GM12892 (cell line): ENCODE results near the gene SLC25A51.
A peak's percentile ranks its signal among the peaks of the same experiment; 100 is the strongest.

Experiments
- DNase-seq: peaks from one replicate; pipeline ENCODE4 v3.0.0; 2011; ENCODE audit not compliant: insufficient read length
- FAIRE-seq: peaks from 2 replicates; lab custom pipeline; 2011; peaks lifted over from hg19 to GRCh38; lab: Jason Lieb, UNC
- POLR2A ChIP-seq: IDR thresholded peaks from 2 replicates; pipeline ENCODE4 v1.6.1; 2011; ENCODE audit warnings: low read depth, low read length, control low read depth
- POLR2AphosphoS5 ChIP-seq: IDR thresholded peaks from 2 replicates; pipeline ENCODE4 v1.6.1; 2011; ENCODE audit warnings: low read depth, low read length, control low read depth
- TAF1 ChIP-seq: IDR thresholded peaks from 2 replicates; pipeline ENCODE4 v1.6.1; 2011; ENCODE audit warnings: low read depth, mild to moderate bottlenecking, control low read depth, low read length, borderline replicate concordance

SLC25A51 gene

DNA sequence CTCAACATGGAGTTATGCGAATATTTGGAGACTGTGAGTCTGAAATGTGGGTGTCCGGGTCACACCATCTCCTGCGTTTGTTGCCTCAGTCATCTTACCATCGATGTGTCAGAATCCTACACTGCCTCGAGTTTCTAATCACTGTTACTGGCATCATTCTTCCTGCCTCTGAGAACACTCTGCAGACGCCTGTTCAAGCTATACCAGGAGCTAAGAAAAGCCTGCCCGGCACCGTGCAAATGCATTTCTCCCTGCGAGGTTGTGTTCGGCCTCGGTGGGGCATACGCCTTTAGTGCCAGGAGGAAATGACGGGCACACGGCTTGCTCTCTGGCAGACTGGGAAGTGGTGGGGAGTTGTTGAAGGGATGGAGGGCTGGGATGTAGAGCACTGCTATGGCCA, 31.2 kb upstream of the SLC25A51 start:
- no peak for DNase-seq
- TF ChIP-seq TAF1 = no peak
- no peak for TF ChIP-seq POLR2A
- no peak for TF ChIP-seq POLR2AphosphoS5
- FAIRE-seq = no peak

DNA sequence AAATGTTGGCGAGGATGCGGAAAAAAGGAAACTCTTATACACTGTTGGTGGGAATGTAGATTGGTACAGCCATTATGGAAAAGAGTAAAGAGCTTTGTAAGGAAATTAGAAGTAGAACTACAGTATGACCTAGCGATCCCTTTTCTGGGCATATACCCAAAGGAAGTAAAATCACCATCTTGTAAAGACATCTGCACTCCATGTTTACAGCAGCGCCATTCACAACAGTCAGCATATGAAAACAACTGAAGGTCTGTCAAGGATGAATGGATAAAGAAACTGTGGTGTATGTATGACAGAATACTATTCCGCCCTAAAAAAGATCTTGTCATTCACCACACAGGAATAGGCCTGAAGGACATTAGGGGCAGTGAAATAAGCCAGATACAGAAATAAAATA, 27.7 kb upstream of the SLC25A51 start:
- FAIRE-seq = no peak
- no peak for TF ChIP-seq POLR2AphosphoS5
- TF ChIP-seq TAF1 = no peak
- TF ChIP-seq POLR2A = no peak
- no peak for DNase-seq

DNA sequence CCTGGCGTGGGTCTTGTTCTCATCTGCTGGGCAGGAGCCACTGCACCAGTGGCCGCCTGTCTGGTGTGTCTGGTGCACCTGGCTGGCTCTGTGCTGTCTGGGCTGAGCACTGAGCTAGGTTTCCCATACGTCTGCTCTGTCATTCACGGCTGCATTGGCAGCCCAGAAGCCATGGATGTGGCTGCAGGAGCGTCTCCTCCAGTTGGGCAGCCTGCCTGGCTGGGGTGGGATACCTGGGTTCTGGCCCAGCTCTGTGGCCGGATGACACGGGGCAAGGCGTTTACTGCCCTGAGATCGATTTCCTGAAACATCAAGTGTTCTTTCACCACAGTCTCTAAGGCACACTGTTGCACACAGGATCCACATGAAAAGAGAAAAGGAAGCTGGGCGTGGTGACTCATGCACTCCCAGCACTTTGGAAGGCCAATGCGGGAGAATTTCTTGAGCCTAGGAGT, 25.5 kb upstream of the SLC25A51 start:
- TF ChIP-seq TAF1 = no peak
- no peak for FAIRE-seq
- no peak for DNase-seq

DNA sequence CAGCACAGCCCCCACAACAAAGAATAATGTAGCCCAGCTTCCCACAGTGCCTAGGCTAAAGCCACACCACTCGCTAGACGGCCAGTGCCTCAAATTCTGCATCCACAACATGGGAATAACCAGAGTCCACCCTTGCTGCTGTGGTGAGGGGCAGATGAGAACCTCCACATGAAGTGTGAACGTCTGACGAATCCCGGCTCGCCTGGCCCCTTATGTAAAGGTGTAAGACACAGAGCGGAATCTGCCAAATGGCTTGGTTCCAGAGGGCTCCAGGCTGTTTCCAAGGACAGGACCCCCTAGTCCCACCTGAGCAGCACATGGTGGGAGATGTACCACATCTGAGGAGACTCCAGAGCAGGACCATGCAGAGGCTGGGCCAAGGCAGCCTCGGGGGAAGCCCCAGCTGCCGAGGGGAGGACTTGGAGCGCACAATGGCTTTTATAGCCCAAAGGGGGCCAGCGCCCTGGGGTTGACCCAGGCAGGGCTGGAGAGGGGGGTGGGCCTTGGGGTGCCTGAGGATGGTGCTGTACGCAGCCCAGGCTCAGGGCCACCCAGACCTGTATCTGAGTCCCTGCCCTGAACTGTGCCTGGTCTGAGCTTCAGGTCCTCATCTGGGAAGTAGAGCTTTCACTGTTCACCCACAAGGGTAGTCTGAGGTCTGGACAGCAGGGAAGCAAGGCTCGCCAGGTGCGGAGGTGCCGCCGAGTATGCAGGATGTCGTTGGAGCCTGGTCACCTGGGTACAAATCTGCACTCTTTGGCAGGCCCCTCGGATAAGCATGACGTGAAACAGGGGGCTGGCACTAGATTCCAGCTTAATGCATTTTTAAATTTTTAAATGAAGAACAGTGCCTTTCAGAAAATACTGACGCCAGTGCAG, 24.9 kb upstream of the SLC25A51 start:
- no peak for DNase-seq
- no peak for FAIRE-seq

DNA sequence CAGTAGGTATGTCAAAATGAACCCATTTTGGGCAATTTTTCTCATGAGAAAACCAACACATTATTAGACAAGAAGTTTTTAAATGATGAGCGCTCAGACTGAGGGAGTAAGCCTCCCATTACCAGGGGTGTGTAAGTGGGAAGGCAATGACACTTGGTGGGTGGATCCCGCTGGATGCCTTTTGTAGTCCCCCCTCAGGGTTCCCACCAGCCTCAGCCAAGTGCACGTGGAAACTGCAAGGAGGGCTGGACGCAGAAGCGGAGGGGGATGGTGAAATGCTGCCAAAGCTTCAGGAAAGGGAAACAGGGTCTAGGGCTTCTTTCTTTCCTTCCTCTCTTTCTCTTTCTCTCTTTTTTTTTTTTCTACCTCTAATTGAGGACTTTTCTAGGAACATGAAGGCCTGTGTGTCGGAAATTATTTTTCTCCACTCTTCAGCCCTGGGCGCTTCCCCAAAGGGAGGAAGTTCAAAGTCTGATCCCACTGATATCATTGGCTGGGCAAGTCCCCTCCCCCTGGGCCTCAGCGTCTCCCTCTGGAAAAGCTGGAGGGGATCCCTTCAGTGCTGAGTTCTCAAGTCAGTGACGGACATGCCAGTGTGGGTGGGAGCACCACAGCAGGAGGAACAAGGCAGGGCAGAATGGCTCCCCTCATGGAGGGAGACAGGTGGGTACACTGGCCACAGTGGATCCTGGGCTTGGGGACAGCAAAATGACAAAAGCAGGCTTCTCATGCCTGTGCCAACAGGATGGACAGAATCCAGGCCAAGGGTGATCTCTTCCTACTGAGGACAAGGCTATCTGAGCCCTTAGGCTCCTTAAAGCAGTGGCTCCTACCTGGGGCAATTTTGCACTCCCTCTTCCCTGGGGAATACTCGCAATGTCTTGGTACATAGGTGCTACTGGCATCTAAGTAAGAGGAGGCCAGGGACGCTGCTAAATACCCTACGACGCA, 23.9 kb upstream of the SLC25A51 start:
- DNase-seq (no peak), FAIRE-seq (no peak)
- no peak for TF ChIP-seq POLR2AphosphoS5
- no peak for TF ChIP-seq TAF1
- no peak for TF ChIP-seq POLR2A

More for the DNA sequence above, 24.9 kb upstream of the SLC25A51 start:
- TF ChIP-seq POLR2AphosphoS5 (no peak), POLR2A (no peak), TAF1 (no peak)

DNA sequence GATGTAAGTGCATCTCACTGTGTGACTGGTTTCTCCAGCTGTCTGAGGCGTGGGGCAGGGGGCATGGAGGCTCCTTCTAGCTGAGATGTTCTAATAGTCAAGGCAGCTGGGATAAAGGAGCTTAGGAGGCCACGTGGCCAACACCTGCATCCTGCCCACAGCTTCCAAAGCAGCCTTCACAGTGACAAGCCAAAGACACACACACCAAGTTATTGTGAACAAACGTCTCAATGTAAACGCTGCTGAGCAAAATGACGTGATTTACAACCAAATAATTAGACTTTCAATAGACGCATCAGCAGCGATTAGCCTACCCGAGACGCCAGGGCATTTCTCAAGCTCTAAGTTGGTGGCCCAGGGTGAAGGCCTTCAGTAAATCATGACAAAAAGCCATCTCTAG, 23.2 kb upstream of the SLC25A51 start:
- FAIRE-seq (no peak), DNase-seq (no peak)
- TF ChIP-seq TAF1 (no peak), POLR2AphosphoS5 (no peak), POLR2A (no peak)

DNA sequence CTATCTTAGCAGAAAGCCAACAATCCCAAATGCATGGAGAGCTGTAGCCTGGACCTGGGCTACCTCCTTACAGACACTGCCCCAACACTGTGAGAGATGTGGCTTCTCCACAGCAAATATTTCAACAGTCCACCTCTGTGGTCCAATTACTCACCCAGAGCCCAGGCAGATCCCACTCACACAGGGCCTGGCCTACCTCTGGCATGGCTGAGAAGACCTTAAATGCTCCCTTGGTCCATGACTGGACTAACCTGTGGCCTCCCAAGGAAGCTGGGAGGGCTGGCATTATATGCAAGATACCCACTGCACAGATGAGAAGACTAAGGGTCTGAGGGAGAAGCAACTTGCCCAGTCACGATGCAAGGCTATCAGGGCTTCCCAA, 22.8 kb upstream of the SLC25A51 start:
- TF ChIP-seq TAF1 (no peak), POLR2AphosphoS5 (no peak)
- no peak for DNase-seq
- FAIRE-seq = no peak

DNA sequence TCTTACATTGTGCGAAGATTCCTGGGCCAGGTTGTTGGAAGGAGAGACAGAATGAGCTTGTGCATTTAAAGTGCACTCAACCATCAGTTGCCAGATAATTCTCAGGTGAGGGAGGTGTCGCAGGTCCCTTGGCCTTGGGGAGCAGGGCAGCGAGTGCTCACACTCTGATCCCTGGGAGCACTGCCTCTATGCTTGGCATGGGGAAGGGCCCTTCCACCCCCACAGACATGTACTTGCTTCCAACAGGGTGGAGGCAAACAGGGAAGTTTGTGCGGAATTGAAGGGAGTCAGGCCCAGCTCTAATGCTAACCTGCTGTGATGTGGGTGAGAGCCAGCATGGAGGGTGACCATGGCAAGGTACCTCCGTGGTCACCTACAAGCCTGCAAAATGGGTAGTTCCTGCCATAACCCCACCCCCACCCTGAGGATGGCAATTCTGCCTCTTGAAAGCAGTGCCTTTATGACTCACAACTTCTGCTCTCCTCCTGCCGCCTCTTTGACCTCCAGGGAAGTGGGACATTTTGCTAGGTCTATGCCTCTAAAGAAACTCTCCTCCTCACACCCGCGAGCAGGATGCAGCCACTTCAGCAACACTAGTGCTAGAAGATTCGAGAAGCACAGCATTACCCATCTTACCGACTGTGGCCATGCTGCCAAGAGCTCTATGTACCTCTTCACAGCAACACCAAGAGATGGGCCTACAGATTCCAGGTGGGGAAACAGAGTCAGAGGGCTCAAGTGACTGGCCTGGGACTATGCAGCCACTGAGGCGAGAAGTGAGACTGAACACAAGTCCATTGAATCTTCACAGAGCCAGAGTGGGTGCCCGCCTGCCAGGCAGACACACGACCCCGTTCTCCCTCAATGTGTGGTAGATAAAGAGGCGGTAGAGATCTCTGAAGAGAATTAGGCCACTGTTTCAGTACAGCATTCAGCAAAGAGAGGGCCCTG, 22.1 kb upstream of the SLC25A51 start:
- no peak for DNase-seq
- peak; percentile 77 for FAIRE-seq
- no peak for TF ChIP-seq POLR2AphosphoS5
- TF ChIP-seq TAF1 = no peak
- no peak for TF ChIP-seq POLR2A

DNA sequence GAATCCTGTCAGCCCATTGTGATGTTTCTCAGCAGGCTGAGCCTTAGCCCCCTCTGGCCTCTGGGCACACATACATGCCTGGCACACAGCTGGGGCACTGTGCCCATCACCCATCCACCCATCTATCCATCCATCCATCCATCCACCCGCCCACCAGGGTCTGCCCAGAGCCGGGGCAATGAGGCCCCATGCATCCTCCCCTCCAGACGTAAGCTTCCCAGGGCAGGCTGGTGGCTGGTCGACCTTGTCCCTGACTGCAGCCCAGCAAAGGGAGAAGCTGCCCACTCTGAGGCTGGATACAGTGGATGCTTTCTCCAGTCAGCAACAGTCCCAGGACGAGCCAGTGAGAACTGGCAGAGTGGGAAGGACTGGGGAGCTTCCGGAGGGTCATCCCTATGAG, 21.1 kb upstream of the SLC25A51 start:
- TF ChIP-seq POLR2AphosphoS5 = no peak
- TF ChIP-seq TAF1 = no peak
- no peak for TF ChIP-seq POLR2A
- DNase-seq = no peak
- FAIRE-seq = no peak

DNA sequence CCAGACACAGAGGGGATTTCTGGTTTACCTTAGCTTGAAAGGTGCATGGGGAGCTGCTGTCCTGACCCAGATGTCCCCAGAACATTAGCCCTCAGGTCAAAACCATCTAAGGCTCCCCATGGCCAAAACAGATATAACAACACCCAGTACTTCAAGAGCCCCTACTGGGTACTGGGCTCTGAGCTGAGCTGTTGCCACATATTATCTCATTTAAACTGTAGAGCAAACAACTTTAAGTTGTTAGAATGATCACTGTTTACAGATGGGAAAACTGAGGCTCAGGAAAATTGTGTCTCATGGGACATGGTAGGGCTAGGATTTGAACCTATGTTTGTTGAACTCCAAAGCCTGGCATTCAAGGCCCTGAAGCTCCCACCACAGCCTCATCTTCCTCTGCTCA, 20.6 kb upstream of the SLC25A51 start:
- DNase-seq (no peak), FAIRE-seq (no peak)
- TF ChIP-seq POLR2A = no peak
- no peak for TF ChIP-seq POLR2AphosphoS5
- no peak for TF ChIP-seq TAF1

DNA sequence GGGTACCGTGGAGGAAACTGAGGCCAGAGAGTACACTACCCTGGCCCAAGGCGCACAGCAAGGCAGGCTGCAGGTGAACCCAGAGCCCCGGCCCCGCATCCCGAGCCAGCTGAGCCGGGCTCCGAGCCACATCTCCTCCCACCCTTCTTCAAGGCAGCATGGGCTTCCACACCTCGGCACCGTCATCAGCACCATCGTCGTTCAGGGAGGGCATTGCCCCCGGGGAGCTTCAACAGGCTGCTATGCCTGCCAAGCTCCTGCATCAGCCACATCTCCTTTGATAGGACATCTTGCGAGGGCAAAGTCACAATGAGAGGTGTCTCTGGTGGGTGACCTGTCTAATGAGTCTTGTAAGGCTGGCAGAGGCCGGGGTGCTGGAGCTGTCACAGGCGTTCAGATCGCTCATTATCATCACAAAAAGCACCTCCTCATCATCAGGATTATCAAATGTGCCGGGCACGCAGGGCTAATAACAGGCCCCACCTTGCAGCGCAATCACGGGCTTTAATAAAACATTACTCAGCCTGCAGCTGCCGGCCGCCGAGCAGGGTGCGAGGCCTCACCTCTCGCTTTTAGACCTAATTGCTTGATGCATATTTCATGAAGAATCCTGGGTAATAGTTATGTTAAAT, 20.0 kb upstream of the SLC25A51 start:
- TF ChIP-seq POLR2A = no peak
- TF ChIP-seq TAF1 = no peak
- TF ChIP-seq POLR2AphosphoS5 = no peak
- no peak for FAIRE-seq
- DNase-seq = no peak
